ENCODE measurements around the gene DNAL1.

DNA sequence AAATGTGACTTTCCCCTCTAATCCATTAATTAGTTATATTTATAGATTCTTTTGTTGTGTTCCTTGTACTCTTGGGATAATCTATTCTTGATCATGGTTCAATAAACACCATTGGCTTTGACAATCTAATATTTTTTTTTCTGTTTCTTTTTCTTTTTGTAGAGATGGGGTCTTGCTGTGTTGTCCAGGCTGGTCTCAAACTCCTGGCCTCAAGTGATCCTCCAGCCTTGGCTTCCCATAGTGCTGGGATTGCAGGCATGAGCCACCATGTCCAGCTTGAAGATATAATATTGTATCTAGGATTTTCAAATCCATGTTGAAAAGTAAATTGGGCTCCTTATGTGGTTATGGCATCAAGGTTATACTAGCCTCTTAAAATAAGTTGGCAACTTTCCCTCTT lies 6.2 kb downstream of the DNAL1 start:
- TF ChIP-seq CTCF (conservative IDR thresholded peaks at IDR 0.05) (no peak), EZH2 (IDR thresholded peaks at IDR 0.05; ENCODE audit: low read depth) (no peak)

Data from PC-9 (cell line).